H9 (cell line): ENCODE data around the gene ABCG2. TPM values are rescaled to one million over a fixed set of nuclear protein-coding genes. Genes with fewer than 3 reads are reported as not detected.

Source experiments
- DNase-seq: peaks from one replicate; pipeline ENCODE4 v3.0.0-alpha.2; 2017
- H2AFZ ChIP-seq: one replicate; pipeline ENCODE4 v1.6.1; 2013; ENCODE audit warnings: mild to moderate bottlenecking, low read length, control low read depth, moderate library complexity
- H2AK5ac ChIP-seq: 2 replicates; pipeline ENCODE4 v1.6.1; 2013; ENCODE audit warnings: low read length, control low read depth, mixed read lengths; ENCODE audit not compliant: insufficient read length
- H2BK120ac ChIP-seq: one replicate; pipeline ENCODE4 v1.6.1; 2013; ENCODE audit warnings: low read depth, mild to moderate bottlenecking, low read length, control low read depth, inconsistent platforms; ENCODE audit not compliant: poor library complexity, severe bottlenecking
- H2BK12ac ChIP-seq: 2 replicates; pipeline ENCODE4 v1.6.1; 2013; ENCODE audit warnings: low read length, control low read depth, mixed read lengths, low read depth; ENCODE audit not compliant: insufficient read length
- H2BK15ac ChIP-seq: 2 replicates; pipeline ENCODE4 v1.6.1; 2013; ENCODE audit warnings: low read depth, low read length, control low read depth
- H2BK20ac ChIP-seq: one replicate; pipeline ENCODE4 v1.6.1; 2013; ENCODE audit warnings: low read depth, mild to moderate bottlenecking, low read length, control low read depth, inconsistent platforms; ENCODE audit not compliant: poor library complexity, severe bottlenecking
- H2BK5ac ChIP-seq: 2 replicates; pipeline ENCODE4 v1.6.1; 2013; ENCODE audit warnings: low read length, control low read depth, mixed read lengths; ENCODE audit not compliant: insufficient read length
- H3K14ac ChIP-seq: 2 replicates; pipeline ENCODE4 v1.6.1; 2013; ENCODE audit warnings: low read length, control low read depth; ENCODE audit not compliant: insufficient read depth
- H3K18ac ChIP-seq: 2 replicates; pipeline ENCODE4 v1.6.1; 2013; ENCODE audit warnings: low read depth, mild to moderate bottlenecking, mixed read lengths, low read length, control low read depth; ENCODE audit not compliant: insufficient read length
- H3K23ac ChIP-seq: 2 replicates; pipeline ENCODE4 v1.6.1; 2013; ENCODE audit warnings: low read length, control low read depth, mixed read lengths, low read depth; ENCODE audit not compliant: insufficient read length
- H3K23me2 ChIP-seq: 2 replicates; pipeline ENCODE4 v1.6.1; 2013; ENCODE audit warnings: low read depth, mild to moderate bottlenecking, mixed read lengths, low read length, control low read depth; ENCODE audit not compliant: insufficient read length, poor library complexity, severe bottlenecking
- H3K27ac ChIP-seq: 2 replicates; pipeline ENCODE4 v1.5.1; 2013; ENCODE audit warnings: low read length, control low read depth, mixed read lengths, low read depth; ENCODE audit not compliant: insufficient read length
- H3K27me3 ChIP-seq: 2 replicates; pipeline ENCODE4 v1.6.1; 2013; ENCODE audit warnings: low read length, control low read depth, inconsistent platforms; ENCODE audit not compliant: insufficient read depth
- H3K4ac ChIP-seq: 2 replicates; pipeline ENCODE4 v1.6.1; 2013; ENCODE audit warnings: low read depth, mild to moderate bottlenecking, control low read depth, inconsistent platforms, low read length, moderate library complexity
- H3K4me1 ChIP-seq: 2 replicates; pipeline ENCODE4 v1.6.1; 2013; ENCODE audit warnings: low read length, control low read depth, inconsistent platforms; ENCODE audit not compliant: insufficient read depth
- H3K4me2 ChIP-seq: 2 replicates; pipeline ENCODE4 v1.6.1; 2013; ENCODE audit warnings: low read length, control low read depth, mixed read lengths; ENCODE audit not compliant: insufficient read length, insufficient read depth
- H3K56ac ChIP-seq: 2 replicates; pipeline ENCODE4 v1.6.1; 2013; ENCODE audit warnings: low read depth, mild to moderate bottlenecking, mixed read lengths, low read length, control low read depth; ENCODE audit not compliant: insufficient read length
- H3K79me1 ChIP-seq: 2 replicates; pipeline ENCODE4 v1.6.1; 2013; ENCODE audit warnings: low read depth, mild to moderate bottlenecking, moderate library complexity, low read length, control low read depth, inconsistent platforms; ENCODE audit not compliant: insufficient read depth, poor library complexity, severe bottlenecking
- H3K79me2 ChIP-seq: 2 replicates; pipeline ENCODE4 v1.6.1; 2013; ENCODE audit warnings: low read length, control low read depth, inconsistent platforms; ENCODE audit not compliant: insufficient read depth
- H3K9ac ChIP-seq: 2 replicates; pipeline ENCODE4 v1.6.1; 2013; ENCODE audit warnings: low read length, control low read depth, mixed read lengths; ENCODE audit not compliant: insufficient read length; ENCODE audit errors: extremely low read depth
- H3K9me3 ChIP-seq: one replicate; pipeline ENCODE4 v1.6.1; 2013; ENCODE audit warnings: low read depth, low read length, inconsistent platforms; ENCODE audit not compliant: control insufficient read depth
- H3T11ph ChIP-seq: one replicate; pipeline ENCODE4 v1.6.1; 2013; ENCODE audit warnings: mild to moderate bottlenecking, low read length, control low read depth, inconsistent platforms
- H4K20me1 ChIP-seq: one replicate; pipeline ENCODE4 v1.6.1; 2013; ENCODE audit not compliant: control insufficient read depth, insufficient read length, insufficient read depth
- H4K5ac ChIP-seq: 2 replicates; pipeline ENCODE4 v1.6.1; 2013; ENCODE audit warnings: low read depth, mild to moderate bottlenecking, mixed read lengths, low read length, control low read depth; ENCODE audit not compliant: insufficient read length
- H4K8ac ChIP-seq: replicated peaks from 2 replicates; pipeline ENCODE4 v1.6.1; 2013; ENCODE audit warnings: low read length, control low read depth, mixed read lengths, low read depth; ENCODE audit not compliant: insufficient read length
- H4K91ac ChIP-seq: 2 replicates; pipeline ENCODE4 v1.6.1; 2013; ENCODE audit warnings: low read depth, mild to moderate bottlenecking, moderate library complexity, mixed read lengths, low read length, control low read depth; ENCODE audit not compliant: insufficient read length
- H3K27ac Mint-ChIP-seq, 3 experiments: 2 replicates in 2 of 3; 3 replicates in 1 of 3; pipeline ENCODE4 v1.8.0; 2020 to 2021; ENCODE audit warnings: mixed read lengths in 3 of 3, mild to moderate bottlenecking in 1 of 3, moderate library complexity in 1 of 3
- H3K27me3 Mint-ChIP-seq: 2 replicates; pipeline ENCODE4 v1.8.0; 2021; ENCODE audit warnings: low read depth, mild to moderate bottlenecking, moderate library complexity, mixed read lengths
- H3K36me3 Mint-ChIP-seq, 3 experiments: 2 replicates in 2 of 3; 3 replicates in 1 of 3; pipeline ENCODE4 v1.8.0; 2020 to 2021; ENCODE audit warnings: low read depth in 3 of 3, mixed read lengths in 3 of 3; ENCODE audit not compliant: insufficient read depth in 1 of 3
- H3K4me1 Mint-ChIP-seq, 2 experiments: 2 replicates each; pipeline ENCODE4 v1.8.0; 2020; ENCODE audit warnings: mixed read lengths in 2 of 2
- H3K4me3 Mint-ChIP-seq, 2 experiments: 2 replicates in 1 of 2; 3 replicates in 1 of 2; pipeline ENCODE4 v1.8.0; 2020 to 2021; ENCODE audit warnings: mild to moderate bottlenecking in 2 of 2, mixed read lengths in 2 of 2, moderate library complexity in 1 of 2
- H3K9me3 Mint-ChIP-seq, 2 experiments: 2 replicates in 1 of 2; 3 replicates in 1 of 2; pipeline ENCODE4 v1.8.0; 2020; ENCODE audit warnings: mild to moderate bottlenecking in 2 of 2, mixed read lengths in 2 of 2, moderate library complexity in 1 of 2
- CTCF ChIP-seq: fragments of 200-600 bp; sonication (generic); conservative IDR thresholded peaks from 3 replicates; pipeline ENCODE4 v1.8.0; 2021; ENCODE audit warnings: antibody characterized with exemption, mild to moderate bottlenecking
- WGBS: extraction: QIAGEN DNeasy Blood & Tissue Kit; methylation state at CpG from one replicate; pipeline ENCODE4 v1.1.7; 2013; ENCODE audit warnings: missing lambda C conversion rate, low lambda C conversion rate, mixed read lengths; ENCODE audit not compliant: insufficient read length; ENCODE audit errors: extremely low coverage; 5-methylcytosine and 5-hydroxymethylcytosine counted together
- total RNA-seq: library from RNA; stranded (reverse); gene quantifications from 2 replicates; pipeline ENCODE4 v1.2.1, GENCODE V29; 2021

ABCG2 gene
- total RNA-seq, 1 experiment from 2014 or later = 1.5 TPM

- Mint-ChIP-seq H3K4me3 (no peak overlapping the region), H3K27ac (no peak overlapping the region), H3K4me1 (peaks cover 60 to 61% of the 10 kb centered on the region in 2 experiments), H3K9me3 (no peaks in the 10 kb centered on the region; a peak in 1 of 5 replicates), H3K36me3 (no peaks in the 10 kb centered on the region), H3K27me3 (no peaks in the 10 kb centered on the region; the same call in 1 of the 2 replicates)
- Histone ChIP-seq H3K4ac (no peak overlapping the region), H3K23ac (no peak overlapping the region), H3K56ac (no peak overlapping the region), H3K79me1 (no peaks in the 10 kb centered on the region), H3K79me2 (no peaks in the 10 kb centered on the region), H4K91ac (no peak overlapping the region), H3K27ac (no peak overlapping the region), H2BK5ac (no peak overlapping the region), H2AFZ (no peak overlapping the region), H2AK5ac (no peak overlapping the region), H2BK120ac (no peak overlapping the region), H3K4me1 (peaks cover 11% of the 10 kb centered on the region), H3K14ac (no peak overlapping the region), H3K4me2 (no peak overlapping the region), H3K18ac (no peak overlapping the region), H3K23me2 (no peaks in the 10 kb centered on the region), H4K8ac (no peak overlapping the region), H4K20me1 (no peaks in the 10 kb centered on the region), H4K5ac (no peak overlapping the region), H2BK20ac (no peak overlapping the region), H3K9me3 (no peaks in the 10 kb centered on the region), H3K9ac (no peak overlapping the region), H2BK12ac (no peak overlapping the region), H3T11ph (no peak overlapping the region), H3K27me3 (no peaks in the 10 kb centered on the region), H2BK15ac (no peak overlapping the region)
- no peak for TF ChIP-seq CTCF
- no CpG with 5 or more reads among the region's 4 CpGs for WGBS
- no peak for DNase-seq
These were observed 10.6 kb downstream of the ABCG2 start for GRCh38 chr4:88147799-88148217.
